Colonic mucosa (tissue), 2 donors: Measurements from ENCODE around the gene NKAP. TPM values are rescaled to one million over a fixed set of nuclear protein-coding genes. Genes with fewer than 3 reads are reported as not detected.

Source experiments
- total RNA-seq, 2 donors: library from RNA; stranded (reverse); fragmentation: NEBNext Ultra II Directional in 1 of 2; extraction: Animal tissue kit (Norgen Biotek cat#: 25700) in 1 of 2; gene quantifications; one replicate each; pipeline ENCODE4 v1.2.1, GENCODE V29; 2021
- donor health status: DM: no; HTN: no; CAD: no.
- donor health status: DM: no; HTN: no; CAD: no.

The NKAP gene
- total RNA-seq, 2 donors from 2014 or later, result 5.5 to 7.1 TPM

Other genes starting within 250 kb of the NKAP start
- gene SOWAHD, start 185.2 kb downstream of the NKAP start, total RNA-seq, result 1 to 10 TPM; 3.2 to 4.9 TPM
- gene RPL39, start 152.1 kb downstream of the NKAP start, total RNA-seq, result 1,000 to 10,000 TPM; 1,267 to 1,593 TPM
- gene UPF3B, start 90.8 kb downstream of the NKAP start, total RNA-seq, result 10 to 100 TPM; 10.2 to 10.5 TPM
- gene RNF113A, start 72.0 kb downstream of the NKAP start, total RNA-seq, result 10 to 100 TPM; 13.4 to 14.6 TPM
- 100 to 1,000 TPM; 167 to 221 TPM for gene NDUFA1, start 71.9 kb downstream of the NKAP start, total RNA-seq
- not detected for gene AKAP14, start 47.9 kb downstream of the NKAP start, total RNA-seq
- gene RHOXF2B, start 133.9 kb upstream of the NKAP start, total RNA-seq, result not detected
- under 1 TPM in 1 of 2 donors, not detected in 1; 0.45 TPM for gene RHOXF1, start 172.2 kb upstream of the NKAP start, total RNA-seq
- gene RHOXF2, start 214.9 kb upstream of the NKAP start, total RNA-seq, result under 1 TPM in 1 of 2 donors, not detected in 1; 0.25 TPM